Right lung (tissue), 5 donors: Measurements from ENCODE around the gene PGAP3. TPM values are rescaled to one million over a fixed set of nuclear protein-coding genes. Genes with fewer than 3 reads are reported as not detected.

Source experiments
- DNase-seq, 2 donors: peaks; one replicate each; pipeline ENCODE4 v3.0.0-alpha.2; 2013
- polyA plus RNA-seq, 5 donors: library from polyadenylated mRNA; unstranded; fragments of 120-200 nt; gene quantifications; one replicate each; pipeline versions ENCODE4 v1.2.1 to v1.2.3, GENCODE V29; 2013; ENCODE audit warnings: inconsistent platforms in 1 of 5, low replicate concordance in 1 of 5; ENCODE audit not compliant: insufficient read length in 5 of 5, insufficient read depth in 1 of 5

Gene PGAP3
- polyA plus RNA-seq, 5 donors, result 33.1 to 44.2 (median 39.4) TPM

DNA sequence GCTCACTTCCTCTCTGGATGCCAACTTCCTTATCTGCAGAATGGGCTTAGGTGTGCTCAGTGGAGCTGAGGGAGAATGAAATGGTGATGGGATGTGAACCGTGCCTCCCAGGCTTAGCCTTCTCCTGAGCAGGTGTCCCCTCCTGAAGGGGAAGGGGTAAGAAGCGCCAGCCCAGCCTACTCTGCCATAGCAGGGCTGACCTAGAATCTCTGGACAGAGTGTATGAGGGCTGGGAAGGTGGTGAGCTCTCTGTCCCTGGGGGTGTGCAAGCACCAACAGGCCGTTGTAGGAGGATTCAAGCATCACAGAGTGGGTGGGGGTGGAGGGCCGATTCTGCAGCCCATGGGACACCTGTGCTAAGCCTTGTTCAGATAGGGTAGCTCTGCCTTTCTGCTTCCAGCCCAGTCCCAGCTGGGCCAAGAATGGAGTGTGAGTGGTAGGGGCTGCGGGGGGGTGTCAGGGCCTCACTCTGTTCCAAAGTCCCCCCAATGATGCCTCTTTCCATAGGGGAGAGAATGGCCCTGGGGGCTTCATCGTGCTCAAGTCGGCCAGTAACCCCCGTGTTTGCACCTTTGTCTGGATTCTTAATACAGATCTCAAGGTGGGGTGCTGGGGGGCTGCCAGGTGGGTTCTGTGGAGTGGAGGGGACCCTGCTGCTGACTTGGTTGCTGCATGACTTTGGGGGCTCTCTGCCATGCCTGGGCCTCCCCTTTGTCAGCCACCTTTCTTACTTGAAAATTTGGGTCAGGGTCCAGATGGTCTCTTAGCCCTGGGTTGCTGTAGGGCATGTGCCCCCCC is 25.9 kb downstream of the PGAP3 start:
- DNase-seq, result no peak

DNA sequence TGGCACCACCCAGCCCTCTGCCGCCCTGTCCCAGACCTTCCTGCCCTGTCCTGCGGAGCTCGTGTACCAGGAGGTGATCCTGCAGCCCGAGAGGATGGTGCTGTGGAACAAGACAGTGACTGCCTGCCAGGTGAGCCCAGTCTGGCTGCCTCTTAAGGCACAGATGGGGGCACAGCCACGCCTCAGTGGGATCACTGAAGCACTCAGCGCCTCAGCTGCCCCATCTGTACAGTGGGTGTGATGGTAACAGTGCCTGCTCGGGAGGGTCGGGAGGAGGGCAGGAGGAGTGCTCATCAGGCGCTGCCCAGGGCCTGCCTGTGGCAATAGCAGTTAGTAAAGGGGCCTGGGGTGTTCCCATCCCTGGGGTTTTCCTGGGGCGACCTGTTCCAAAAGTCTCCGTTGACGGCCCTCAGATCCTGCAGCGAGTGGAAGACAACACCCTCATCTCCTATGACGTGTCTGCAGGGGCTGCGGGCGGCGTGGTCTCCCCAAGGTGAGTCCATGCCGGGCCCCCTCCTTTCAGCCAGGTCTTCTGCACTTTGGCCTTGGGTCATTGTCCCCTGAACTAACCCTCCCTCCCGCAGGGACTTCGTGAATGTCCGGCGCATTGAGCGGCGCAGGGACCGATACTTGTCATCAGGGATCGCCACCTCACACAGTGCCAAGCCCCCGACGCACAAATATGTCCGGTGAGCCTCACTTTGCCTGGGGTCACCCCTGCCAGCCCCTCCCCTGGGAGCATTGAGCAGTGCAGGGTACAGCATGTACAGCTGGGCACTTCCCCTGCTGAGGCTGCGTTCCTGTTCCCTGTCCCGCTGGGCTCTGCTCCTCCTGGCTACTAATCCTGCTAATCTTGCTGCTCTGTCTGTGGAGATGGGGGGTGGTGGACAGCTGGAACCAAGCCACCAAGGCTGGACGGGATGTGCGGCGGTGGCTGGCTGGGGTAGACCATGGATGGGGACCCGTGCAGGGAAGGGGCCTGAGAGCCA is 27.2 kb downstream of the PGAP3 start:
- DNase-seq, result no peak

DNA sequence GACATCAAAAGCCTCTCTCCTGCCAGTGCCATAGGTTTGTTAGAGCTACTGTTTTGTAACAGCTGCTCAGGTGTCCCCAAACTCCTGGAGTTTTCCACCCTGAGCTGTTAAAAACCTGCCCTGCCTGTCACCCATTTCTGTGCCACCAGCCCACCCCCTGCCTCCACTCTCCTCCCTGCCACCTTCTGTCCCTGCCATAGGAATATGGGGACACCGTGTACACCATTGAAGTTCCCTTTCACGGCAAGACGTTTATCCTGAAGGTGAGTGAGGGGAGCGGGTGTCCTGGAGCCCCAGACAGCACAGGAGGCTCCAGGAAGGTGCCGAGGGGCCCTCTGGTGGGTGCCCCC is 27.9 kb downstream of the PGAP3 start:
- no peak for DNase-seq

DNA sequence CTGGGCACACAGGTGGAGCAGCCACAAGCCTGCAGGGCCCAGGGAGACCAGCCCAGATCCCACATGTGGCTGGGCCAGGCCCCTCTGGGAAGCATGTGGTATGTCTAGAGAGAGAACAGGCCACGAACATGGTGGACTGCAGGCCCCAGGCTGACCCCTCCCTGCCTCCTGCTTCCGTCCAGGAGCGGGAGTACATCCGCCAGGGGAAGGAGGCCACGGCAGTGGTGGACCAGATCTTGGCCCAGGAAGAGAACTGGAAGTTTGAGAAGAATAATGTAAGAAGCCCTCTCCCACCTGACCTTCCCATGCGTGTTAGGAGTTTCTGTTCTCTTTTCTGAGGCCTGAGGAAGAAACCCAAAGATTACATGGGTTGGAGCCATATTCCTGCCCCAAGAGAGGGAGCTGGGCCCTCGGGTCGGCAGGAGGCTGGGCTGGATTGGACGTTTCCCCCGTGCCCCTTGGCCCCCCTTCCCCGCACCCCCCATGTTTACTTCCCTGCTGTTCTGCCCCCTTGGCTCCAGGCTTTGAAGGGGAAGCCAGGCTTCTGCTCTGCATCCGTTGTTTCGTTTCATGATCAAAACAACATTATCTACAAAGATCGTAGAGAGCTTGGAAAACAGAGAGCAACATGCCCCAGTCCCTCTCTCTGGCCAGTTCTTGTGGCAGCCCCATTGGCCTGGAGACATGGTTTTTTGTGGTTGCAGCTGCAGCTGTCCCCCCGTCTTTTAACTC is 28.4 kb downstream of the PGAP3 start:
- no peak for DNase-seq

DNA sequence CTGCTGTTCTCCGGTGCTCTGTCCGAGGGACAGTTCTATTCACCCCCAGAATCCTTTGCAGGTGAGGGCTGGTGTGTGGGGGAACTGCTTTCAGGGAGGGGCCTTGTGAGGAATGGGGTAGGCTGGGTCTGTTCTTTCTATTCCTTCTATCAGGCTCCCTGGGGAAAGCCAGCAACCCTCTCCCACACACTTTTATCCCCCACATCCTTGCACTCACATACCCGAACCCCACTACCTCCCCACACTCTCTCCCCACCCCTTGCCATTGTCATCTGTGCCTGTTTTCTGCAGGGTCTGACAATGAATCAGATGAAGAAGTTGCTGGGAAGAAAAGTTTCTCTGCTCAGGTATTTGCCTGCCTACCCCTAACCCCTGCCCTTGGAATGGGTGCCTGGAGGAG is 29.1 kb downstream of the PGAP3 start:
- no peak for DNase-seq

DNA sequence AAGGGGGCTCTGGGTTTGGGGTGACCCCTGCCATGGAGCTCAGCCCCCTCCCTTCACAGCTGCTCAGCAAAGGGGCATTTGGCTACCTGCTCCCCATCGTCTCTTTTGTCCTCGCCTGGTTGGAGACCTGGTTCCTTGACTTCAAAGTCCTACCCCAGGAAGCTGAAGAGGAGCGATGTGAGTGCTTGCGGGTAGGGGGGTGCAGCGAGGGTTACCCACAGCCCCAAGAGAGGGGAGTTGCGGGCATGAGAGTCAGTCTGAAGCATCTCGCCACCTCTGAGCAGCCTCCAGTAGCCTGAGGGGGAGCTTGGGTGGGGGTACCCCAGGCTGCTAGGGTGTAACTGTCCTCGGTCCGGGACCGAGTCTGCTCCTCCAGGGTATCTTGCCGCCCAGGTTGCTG is 29.5 kb downstream of the PGAP3 start:
- no peak for DNase-seq

DNA sequence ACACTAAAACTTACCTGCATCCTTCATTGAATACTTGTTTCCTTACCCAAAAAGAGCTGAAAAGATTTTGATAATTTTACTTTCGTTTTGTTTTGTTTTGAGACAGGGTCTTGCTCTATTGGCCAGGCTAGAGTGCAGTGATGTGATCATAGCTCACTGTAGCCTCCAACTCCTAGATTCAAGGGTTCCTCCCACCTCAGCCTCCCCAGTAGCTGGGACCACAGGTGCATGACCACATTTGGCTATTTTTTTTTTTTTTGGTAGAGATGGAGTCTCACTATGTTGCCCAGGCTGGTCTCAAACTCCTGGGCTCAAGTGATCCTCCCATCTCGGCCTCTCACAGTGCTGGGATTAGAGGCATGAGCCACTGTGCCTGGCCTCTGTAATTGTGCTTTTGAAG is 32.8 kb downstream of the PGAP3 start:
- DNase-seq, result no peak

DNA sequence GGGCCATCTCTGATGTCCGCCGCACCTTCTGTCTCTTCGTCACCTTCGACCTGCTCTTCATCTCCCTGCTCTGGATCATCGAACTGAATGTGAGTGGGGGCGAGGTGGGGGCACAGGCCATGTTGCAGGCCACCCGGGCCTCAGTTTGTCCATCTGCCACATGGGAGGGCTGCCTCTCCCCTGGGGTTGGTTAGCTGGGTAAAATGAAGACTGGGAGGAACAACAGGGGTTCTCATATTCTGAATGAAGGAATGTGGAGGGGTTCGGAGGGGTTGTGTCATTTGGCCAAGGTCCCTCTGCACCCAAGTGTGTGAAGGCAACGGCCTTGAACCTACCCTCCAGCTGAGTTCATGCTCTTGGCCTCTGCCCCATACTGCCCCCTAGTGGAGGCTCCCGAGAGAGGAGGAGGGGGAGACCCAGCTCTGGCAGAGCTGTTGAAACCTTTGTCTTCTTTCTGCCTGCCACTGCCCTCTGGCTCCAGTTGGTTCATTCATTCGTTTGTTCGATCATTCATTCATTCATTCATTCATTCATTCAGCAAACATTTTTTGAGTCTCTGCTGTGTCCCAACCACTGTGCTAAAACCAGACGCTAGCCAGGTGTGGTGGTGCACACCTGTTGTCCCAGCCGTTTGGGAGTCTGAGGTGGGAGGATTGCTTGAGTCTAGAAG is 34.1 kb downstream of the PGAP3 start:
- DNase-seq, result no peak

DNA sequence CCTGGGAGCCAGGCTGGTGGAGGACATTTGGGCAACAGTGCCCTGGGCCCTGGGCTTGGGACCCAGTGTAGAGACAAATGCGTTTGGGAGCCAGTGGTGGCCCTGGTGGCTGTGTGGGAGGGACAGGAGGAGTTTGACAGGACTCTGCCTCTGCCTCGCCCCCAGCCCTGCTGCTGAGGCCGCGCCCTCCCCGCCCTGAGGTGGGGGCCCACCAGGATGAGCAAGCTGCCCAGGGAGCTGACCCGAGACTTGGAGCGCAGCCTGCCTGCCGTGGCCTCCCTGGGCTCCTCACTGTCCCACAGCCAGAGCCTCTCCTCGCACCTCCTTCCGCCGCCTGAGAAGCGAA is 34.6 kb downstream of the PGAP3 start:
- no peak for DNase-seq

DNA sequence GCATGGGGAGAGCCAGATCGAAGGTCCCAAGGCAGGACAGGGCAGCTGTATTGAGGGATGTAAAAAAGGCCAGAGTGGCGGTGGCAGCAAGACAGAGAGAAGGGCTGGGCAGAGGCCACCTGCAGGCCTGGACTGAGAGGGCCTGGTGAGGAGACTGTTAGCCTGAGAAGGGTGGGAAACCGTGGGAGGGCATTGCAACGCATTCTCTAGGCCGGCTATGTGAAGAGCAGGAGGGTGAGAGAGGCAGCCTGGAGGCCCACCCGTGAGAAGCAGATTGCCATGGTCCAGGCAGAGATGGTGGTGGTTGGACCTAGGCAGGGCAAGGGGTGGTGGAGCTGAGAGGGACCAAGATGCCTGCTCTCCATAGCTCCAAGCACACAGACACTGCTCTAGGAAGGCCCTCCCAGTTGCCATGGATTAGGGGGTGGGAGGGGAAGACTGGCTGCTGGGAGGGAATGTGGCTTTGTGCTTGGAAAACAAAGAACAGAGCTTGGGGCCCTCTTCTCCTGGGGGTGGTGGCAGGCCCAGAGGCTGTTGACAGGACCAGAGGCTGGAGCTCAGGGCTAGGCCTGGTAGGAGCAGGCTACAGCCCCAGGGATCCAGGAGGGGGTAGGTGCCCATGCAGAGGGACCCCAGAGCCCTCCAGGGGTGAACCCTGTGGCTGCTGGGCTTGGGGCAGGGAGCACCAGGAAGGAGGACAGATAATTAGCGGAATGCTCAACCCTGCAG is 35.1 kb downstream of the PGAP3 start:
- no peak for DNase-seq

DNA sequence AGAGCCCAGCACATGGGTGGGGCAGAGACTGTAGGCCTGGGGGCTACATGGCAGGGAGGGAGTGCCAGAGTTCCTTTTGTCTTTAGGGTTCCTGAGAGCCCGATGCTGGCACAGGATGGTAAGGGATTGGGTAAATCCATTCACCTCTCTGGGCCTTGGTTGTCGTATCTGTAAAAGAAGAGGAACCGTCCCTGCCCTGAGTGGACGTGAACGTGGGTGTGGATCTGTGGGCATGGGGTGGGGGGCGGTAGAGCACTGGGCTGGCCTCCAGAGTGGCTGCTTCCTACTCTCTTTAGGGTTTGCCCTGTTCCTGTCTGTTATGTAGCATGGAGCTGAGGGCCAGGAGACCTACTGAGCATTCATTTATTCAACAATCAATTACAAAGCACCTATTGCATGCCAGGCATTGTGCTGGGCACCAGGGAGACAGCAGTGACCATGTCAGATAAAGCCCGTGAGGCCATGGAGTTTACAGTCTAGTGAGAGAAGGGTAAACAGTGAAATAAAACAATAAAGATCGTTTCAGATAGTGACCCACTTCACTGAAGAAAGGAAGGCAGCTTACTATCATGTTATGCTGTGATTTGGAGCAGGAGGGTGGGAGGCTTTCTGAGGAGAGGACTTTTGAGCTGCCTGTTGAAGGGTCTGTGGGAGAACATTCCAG is 35.8 kb downstream of the PGAP3 start:
- no peak for DNase-seq

DNA sequence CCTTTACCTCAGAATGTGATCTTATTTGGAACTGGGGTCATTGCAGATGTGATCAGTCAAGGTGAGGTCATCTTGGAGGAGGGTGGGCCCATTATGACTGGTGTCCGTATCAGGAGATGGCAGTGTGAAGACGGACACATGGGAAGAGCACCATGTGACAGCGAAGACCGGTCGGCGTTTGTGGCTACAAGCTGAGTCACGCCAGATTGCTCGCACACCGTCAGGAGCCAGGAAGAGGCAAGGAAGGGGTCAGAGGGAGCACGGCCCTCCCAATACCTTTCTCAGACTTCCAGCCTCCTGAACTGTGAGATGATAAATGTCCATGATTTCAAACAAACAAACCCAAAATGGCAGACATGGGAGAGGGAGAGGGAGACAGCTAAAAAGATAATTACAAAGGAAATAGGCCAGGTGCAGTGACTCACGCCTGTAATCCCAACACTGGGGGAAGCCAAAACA is 37.7 kb downstream of the PGAP3 start:
- no peak for DNase-seq

DNA sequence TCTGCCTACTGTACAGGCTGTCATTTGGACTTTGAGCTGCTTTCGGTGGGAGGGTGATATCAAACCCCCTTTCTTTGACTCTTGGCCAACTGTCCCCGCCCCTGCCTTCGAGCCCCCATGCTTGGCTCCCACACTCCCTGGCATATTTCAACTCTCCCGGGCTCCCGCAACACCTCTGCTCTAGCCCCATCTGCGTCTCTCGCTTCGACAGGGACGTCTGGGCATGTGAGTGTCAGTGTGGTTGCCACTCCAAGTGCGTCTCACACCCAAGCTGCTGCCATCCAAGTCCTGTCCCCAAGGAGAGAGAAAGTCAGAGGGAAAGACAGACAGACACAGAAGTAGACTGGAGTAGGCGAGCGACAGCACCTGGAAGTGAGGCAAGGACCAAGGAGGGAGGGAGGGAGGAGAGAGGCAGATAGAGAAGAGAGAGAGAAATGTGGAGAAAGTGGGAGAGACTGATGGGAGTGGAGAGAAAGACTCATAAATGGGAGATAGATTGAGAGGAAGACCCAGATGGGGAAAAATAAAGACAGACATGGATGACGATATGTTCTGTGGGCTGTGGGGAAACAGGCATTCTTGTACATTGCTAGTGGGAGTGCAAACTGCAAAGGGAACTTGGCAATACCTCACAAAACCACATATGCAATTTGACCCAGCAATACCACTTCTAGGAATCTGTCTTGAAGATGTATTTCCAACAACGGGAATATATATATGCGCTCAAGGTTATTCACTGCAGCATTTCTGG is 39.1 kb downstream of the PGAP3 start:
- DNase-seq, result no peak

DNA sequence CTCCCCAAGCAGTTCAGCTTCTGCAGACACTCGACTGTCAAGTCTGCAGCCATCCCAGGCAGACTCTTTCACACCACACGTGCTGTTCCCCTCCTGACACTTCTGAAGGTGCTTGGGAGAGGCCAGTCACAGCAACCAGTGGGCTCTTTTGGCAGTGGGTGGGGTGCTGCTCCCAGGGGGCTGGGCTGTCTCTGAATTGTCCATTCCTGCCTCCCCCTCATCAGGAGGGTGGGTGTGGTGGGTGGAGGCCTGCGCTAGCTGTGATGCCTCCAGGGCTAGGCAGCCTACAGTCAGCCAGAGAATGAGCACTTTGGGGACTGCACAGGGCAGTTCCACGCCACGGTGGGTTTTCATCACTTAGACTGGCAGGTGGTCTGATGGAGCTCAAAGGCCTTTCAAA is 40.6 kb downstream of the PGAP3 start:
- no peak for DNase-seq

DNA sequence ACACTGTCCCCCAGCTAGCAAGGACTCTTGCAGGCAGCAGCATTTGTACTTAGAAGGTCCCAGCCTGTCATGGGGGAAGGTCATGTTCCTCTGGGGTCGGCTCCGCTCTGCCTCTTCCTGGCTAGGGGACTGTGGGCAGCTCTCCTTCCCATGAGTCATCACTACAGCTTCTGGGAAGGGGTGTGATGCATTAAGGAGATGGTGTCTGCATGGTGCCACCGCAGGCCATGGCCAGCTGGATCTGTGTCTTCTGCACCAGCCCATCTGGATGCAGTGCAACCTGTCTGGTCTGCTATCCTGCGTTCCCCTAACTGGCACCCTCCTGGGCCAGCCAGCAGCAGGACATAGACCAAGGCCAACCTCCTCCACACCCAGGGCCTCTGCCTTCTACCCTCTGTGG is 44.6 kb downstream of the PGAP3 start:
- no peak for DNase-seq

DNA sequence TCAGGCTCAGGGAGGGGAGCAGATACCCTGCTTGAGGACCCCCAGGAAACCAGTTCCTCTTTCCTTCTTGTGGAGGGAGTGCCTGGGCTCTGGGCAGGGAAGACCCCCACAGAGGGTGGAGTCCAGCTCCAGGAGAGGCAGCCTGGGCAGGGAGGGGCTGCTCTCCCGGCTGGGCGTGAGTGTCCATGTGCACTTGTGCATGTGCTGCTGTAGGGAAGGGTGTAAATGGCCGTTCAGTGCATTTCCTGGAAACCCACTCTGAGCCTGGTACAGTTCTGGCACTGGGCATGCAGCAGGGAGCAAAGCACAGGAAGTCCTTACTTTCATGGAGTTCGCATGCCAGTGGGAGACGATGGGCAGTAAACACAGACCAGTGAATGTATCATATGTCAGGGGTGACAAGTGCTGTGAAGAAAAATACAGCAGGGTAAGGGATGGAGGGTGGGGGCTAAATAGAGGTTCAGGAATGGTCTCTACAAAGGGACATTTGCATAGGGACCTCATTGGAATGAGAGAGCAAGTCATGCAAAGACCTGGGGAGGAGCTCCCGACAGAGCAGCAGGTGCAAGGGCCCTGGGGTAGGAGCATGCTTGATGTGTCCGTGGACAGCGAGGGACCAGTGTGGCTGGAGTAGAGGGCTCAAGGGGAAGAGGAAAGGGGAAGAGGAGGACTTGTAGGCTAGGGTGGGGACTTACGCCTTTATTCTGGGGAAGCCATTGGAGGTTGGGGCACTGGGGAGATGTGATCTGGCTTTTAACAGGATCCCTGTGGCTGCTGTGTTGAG is 45.4 kb downstream of the PGAP3 start:
- no peak for DNase-seq

DNA sequence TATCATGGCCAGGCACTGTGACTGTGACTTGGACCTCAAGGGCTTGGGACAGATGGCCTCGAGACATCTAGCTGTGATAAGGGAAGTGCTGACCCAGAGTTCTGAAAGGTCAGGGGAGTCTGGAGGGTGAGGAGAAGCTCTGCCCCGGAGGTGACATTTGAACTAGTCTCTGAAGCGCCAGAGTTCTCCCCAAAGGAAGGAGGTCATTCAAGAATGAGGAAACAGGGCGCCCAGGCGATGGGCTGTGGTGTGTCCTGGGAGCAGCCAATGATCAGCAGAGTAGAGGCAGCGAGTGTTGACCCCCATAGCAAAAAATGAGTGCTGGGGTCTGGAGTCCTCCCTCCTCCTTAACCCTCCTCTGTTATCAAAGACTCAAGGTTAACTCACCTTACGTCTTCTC is 46.0 kb downstream of the PGAP3 start:
- no peak for DNase-seq

DNA sequence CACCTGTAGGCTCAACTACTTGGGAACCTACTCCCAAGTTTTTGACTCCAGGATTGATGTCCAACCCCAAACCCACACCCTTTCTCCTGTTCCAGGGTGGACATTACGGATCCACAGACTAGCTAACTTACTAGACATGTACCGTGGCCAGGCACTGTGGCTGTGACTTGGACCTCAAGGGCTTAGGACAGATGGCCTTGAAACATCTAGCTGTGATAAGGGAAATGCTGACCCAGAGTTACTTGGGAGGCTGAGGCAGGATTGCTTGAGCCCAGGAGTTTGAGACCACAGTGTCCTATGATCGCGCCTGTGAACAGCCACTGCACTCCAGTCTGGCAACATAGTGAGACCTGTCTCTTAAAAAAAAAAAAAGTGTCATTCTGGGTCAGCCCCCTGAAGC is 46.8 kb downstream of the PGAP3 start:
- no peak for DNase-seq

DNA sequence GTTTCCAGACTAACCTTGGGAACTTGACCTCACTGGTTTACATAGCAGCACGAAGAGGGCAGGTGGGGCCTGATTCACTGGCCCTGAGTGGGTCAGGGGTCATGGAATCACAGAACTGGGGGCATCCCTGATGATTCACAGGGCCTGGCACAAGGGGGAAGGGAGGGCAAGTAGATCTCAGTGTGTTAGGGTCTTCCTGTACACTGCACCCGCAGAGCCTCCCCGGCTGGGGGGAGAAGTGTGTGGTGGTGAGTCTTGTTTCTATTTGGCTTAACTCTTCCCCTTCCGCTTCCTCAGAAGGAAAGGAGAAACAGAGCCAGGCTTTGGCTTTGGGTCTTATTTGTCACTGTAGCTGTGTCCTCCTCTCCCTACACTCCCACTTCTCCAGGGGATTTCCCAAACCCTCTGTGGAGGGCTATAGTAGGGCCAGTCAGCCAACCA is 47.2 kb downstream of the PGAP3 start:
- no peak for DNase-seq
